GM18909 (cell line): Measurements from ENCODE around the gene IFT122.
A peak's percentile ranks its signal among the peaks of the same experiment; 100 is the strongest.
"Not testable (repeated sequence)": the region's sequence is repeated elsewhere in the genome, so short reads cannot be mapped to it uniquely, and the experiment has no call there.

Source experiments
- ATAC-seq: cut with Tn5 transposase; IDR thresholded peaks from one replicate; pipeline ENCODE4 v1.9.1; 2021; ENCODE audit warnings: mild to moderate bottlenecking; ENCODE audit not compliant: unreplicated experiment, poor library complexity

Gene IFT122

DNA sequence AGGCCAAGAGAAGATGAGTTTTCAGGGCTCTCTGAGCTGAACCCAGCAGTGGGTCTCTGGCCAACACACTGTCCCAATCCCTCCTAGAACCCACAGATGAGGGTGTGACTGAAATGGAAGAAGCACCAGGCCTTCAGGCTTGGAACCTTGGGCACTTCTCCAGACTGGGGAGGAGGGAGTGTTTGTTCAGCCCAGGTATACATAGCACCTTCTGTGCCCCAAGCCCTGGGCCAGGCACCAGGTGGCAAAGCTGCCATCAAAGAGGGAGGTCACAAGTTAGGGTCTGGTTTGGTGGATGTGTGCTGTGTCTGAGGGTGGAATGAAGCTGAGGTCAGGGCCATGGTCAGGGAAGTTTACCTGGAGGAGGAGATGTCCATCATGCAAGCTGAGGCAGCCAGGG is 72.6 kb downstream of the IFT122 start:
- ATAC-seq = no peak

DNA sequence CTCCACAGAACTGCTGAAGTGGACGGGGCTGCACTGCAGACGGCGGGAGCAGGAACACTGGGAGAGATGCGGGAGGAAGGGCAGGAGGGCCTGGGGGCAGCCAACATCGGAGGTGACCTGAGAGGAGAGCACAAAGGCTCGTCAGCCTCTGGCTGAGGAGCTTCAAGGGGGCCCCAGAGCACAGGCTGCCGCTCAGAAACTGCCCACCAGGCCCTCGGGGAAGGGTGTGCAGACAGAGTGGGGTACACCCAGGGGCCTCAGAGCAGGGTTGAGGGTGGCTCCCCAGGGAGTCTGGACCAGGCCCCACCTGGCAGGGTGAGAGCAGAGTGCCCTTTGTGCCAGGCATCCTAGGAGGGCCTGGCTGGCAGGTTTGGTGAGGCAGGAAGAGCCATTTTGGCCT is 73.7 kb downstream of the IFT122 start:
- ATAC-seq = no peak

DNA sequence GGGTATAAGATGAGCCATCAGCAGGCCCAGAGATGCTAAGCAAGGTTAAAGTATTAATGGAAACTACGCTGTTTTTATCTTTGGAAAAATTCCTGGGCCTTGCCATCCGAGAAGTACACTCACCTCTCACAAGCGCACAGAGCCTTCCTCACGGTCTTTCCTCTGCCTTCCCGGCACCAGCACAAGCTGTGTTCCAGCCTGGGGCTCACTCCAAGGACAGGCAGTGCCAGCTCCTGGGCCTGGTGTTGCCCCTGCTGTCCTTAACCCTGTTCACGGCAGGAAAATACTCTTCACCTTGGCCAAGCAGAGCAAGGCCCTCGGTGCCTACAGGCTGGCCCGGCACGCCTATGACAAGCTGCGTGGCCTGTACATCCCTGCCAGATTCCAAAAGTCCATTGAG is 74.1 kb downstream of the IFT122 start:
- ATAC-seq = no peak

DNA sequence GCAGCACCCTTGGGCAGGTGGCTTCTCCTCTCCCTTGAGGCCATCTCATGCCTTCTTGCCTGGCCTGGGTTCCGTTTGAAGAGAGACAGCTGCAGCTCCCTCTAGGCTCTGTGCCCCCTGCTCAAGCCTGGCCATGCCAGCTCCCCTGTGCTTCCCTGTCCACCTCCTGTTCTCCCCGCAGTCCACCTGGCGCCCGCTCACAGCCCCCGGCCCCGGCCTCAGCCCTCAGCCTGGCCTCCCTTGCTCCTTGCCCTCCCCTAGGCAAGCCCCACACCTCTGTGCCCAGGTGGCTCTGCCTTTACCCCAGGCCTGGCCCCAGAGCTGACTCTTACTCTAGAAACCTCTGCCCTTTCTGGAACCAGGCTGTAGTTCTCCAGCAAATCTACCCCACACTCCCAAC is 74.5 kb downstream of the IFT122 start:
- no peak for ATAC-seq

DNA sequence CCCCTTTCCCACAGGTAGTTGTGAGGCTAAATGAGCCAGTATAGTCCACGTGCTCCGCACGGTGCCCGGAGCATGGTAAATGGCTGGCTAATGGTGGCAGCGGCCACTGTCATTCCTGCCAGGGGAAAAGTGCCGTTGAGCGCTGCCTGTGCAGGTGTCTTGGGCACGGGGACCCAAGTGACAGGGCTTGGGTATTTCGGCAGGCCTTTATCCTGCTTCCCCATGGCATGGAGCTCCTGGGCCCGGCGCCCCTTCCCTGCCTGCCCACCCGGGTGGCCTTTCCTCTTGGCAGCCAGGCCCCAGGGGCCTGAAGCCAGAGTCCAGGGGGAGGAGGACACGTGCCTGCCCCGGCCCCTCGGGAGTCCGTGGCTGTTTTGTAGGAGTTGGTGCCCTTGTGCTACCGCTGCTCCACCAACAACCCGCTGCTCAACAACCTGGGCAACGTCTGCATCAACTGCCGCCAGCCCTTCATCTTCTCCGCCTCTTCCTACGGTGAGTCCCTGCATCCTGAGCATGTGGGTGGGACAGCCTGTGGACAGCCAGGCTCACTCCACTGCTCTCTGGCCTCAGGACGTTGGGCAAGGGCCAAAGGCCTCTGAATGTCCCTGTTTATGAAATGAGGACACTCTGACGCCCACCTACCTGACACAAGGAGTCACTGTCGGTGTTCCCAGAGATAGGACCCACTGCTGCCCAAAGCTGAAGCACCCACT is 75.2 kb downstream of the IFT122 start:
- ATAC-seq = not testable (repeated sequence)

DNA sequence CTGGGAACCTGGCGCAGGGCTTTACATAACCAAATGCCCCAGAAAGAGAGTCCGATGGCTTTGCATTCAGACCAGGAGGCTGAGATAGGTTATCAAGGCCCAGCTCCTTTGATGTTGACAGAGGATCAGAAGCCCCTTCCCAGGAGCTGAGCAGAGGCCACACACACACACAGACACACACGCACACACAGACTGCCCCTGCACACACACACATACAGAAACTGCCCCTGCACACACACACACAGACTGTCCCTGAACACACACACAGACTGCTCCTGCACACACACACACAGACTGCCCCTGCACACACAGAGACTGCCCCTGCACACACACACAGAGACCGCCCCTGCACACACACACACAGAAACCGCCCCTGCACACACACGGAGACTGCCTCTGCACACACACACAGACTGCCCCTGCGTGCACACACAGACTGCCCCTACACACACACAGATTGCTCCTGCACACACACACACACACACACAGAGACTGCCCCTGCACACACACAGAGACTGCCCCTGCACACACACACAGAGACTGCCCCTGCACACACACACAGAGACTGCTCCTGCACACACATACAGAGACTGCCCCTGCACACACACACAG is 75.9 kb downstream of the IFT122 start:
- ATAC-seq = not testable (repeated sequence)

DNA sequence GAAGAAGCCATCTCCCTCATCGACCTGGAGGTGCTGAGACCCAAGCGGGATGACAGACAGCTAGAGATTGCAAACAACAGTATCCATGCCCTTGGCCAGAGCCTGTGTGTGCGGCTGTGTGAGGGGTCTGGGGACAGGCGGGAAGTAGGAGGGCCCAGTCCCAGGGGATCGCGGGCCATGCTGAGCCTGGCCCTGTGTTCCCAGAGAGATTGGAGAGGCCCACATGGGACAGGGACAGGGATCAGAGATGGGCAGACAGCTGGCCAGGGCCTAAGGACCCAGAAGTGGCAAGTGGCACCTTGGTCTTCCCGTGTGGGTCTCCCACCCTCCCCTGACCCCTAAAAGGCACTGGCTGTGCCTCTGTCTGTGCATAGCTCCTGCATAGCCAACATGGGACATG is 77.5 kb downstream of the IFT122 start:
- no peak for ATAC-seq

DNA sequence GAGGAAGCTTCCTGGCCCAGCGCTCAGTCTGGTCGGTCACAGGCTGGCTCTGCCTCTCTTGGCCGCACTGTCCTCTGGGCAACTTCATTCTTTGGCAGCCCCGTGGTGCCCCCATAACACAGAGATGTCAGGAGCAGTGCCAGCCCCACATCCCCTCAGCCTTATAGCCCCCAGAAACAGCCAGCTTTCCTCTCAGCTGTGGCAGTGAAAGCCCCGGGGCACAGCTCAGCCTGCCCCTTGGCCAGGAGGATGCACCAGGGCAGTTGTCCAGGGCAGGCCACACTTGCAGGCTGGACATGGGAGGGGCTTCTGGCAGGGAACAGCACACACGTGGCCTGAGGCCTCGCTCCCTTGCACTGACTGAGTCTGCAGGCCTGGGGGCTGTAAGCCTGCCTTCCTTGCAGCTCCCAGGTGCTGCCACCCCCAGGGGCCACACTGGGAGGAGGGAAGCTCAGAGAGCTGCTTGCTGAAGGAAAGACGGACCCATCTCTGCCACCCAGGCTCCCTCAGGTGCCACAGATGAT is 78.1 kb downstream of the IFT122 start:
- no peak for ATAC-seq

DNA sequence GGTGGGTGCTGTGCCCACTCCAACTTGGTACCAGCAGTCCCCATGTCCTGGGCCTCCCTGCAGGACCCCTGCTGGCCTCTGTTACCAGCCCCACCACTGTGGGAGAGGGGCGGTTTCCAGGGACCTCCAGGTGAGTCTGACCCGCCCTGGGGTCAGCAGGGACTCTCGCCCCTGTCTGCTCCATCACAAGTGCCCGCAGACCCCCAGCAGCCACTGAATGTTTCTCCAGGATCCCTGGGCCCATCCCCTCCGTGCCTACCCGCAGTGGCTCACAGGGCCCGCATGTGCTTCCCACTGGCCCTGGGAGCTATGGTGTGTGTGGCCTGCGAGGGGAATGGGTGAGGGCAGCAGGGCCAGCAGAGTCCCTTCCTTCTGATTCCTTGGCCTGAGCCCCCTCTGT is 78.6 kb downstream of the IFT122 start:
- no peak for ATAC-seq

DNA sequence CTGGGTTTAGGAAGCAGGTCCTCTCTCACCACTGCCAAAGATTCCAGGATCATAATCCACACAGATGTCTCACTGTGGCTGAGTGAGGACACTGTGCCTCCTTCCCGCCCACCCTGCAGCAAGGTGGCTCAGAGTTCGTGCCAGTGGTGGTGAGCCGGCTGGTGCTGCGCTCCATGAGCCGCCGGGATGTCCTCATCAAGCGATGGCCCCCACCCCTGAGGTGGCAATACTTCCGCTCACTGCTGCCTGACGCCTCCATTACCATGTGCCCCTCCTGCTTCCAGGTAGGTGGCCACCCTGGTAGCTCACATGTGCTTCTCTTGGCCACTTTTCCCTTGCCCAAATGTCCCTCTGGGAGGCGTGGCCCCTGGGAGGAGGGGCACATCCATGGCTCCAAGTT is 79.4 kb downstream of the IFT122 start:
- ATAC-seq = no peak

DNA sequence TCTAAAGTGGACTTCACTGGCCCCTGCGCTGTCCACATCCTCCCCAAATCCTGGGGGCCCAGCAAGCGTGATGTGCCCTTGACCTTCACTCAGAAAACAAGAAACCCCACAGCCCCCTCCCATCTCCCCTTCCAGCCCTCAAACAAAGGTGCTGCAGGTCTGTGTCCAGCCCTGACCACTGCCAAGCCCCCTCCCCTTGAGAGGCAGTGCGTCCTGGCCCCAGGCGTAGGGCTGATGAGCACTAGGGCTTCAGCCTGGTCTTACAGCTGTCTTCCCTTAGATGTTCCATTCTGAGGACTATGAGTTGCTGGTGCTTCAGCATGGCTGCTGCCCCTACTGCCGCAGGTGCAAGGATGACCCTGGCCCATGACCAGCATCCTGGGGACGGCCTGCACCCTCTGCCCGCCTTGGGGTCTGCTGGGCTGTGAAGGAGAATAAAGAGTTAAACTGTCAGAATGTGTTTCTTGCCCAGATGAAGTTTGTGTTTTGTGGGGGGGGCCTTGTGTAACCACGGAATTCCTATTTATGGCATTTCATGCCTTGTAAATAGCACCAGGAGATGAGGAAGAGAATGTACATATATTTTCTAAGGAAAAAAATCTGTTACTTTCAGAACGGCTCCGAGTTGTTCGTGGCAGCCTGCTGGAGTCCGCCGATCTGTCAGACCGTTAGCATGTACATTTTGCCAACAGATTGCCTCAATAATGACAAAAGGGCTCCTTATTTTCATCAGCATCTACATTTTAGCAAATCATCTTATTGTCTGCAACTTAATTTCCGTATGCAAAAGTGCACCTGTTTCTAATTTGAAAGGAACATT is 80.1 kb downstream of the IFT122 start:
- no peak for ATAC-seq

DNA sequence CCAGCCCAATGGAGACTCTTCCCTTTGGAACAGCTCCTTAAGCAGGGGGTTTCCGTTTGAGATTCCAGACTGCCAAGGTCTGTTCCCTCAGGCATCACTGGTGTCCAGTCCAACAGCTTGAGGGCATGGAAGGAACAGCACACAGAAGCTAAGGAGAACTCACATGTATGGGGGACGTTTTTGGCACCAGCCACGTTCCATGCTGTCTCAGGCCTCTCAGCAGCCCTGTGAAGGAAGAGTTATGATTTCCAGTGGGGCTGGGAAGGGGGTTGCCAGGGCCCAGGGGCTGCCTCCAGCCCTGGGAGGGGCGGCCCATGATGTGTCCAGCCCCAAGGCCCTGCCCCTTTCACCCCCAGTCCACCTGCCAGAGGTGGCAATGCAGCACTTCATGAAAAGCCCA is 80.9 kb downstream of the IFT122 start:
- no peak for ATAC-seq

DNA sequence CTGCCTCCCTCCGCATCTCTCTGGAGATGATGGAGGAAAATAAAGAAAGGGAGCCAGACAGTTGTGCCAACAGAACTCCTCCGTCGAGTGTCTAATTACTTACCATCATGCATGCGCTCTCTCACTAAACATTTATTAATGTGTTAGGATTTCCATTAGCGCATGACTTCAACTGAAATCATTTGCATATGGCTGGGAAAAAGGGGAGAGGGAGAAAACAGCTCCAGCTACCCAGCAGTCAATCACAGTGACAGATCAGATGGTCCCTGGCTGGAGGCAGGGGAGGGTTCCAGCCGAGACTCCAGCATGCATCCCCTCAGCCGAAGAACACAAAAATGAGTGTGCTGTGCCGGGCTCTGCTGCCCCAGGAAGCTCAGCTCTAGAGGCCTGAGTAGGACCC is 81.6 kb downstream of the IFT122 start:
- no peak for ATAC-seq

DNA sequence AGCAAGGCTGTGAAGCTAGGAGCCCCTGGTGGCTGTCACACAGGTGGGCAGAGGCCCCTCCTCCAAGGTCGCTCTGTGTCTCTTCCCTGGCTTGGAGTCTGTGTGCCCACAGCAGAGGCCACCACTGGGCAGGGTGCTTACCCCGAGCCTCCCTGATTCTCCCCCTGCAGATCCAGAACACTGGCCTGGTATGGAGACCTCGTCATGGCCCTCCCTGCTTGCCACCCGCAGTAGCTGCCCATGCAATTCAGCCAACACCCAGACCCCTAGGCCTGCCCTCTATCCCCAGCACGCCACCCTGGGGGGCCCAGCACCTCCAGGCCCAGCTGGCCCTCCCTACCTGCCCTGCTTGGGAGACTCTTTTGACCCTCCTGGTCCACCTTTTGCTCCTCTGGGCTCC is 82.9 kb downstream of the IFT122 start:
- ATAC-seq = no peak

DNA sequence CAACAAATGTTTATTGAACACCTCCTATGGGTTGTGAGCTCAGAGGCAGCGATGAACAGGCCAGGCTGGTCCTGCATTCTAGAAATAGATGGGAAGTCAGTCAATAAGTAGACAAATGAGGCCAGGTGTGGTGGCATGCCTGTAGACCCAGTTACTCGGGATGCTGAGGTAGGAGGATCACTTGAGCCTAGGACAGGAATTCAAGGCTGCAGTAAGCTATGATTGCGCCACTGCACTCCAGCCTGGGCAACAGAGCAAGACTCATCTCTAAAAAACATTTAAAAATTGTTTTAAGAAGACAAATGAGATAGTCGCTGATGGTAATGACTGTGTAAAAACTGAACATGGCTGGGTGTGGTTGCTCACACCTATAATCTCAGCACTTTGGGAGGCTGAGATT is 84.1 kb downstream of the IFT122 start:
- ATAC-seq = no peak

DNA sequence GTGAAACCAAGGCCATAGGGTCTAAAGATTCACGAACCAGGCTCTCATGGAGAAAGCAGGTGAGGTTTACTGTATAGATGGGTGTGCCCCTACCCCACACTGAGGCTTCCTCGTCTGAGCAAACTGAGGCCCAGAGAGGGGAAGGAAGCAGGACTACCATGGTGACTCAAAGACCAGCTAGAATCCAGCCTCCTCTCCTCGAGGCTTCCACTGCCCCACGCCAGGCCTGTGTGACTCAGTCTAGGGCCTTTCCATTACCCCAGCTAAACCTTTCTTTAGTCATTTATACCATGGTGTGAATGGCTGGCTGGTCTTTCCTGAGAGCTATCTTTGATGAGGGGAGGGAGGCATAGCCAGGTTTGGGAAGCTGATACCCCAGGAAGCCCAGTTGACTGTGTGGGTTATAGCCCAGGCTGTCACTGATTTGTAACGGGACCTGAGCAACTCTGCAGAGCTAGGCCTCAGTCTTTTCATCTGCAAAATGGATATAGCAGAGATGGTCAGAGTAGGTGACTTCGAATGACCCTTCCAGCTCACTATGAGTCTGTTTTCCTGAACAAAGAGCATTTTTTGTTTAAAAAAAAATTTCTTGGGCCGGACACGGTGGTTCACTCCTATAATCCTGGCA is 85.4 kb downstream of the IFT122 start:
- ATAC-seq = no peak

DNA sequence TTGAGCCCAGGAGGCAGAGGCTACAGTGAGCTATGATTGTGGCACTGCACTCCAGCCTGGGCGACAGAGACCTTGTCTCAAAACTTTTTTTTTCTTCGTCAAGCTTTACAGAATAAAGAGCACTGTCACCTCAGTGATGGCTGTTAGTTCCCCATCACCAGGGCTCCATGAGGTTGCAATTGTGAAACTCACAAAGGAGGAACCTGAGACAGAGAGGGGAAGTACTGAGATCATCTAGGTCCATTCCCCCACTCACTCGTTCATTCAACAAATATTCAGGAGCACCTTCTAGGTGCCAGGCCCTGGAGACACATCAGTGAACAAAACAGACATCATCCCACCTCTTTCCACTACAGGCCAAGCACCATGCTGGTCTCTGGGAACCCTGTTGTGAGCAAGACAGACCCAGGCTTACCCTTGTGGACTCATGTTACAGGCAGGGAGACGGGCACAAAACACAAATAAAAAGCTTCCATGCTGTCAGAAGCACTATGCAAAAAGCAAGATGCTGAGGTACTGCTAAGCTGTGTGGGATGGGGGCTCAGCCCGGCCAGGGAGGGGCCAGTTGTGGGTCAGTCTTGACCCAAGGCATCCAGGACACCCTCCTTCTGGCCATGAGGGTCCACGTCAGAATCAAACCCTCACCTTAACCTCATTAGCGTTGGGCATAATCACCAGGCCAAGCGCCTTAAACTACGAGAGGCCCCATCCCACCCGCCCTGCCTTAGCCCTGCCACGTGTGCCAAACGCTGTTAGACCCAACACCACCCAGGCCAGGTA is 86.3 kb downstream of the IFT122 start:
- ATAC-seq = peak; percentile 81

DNA sequence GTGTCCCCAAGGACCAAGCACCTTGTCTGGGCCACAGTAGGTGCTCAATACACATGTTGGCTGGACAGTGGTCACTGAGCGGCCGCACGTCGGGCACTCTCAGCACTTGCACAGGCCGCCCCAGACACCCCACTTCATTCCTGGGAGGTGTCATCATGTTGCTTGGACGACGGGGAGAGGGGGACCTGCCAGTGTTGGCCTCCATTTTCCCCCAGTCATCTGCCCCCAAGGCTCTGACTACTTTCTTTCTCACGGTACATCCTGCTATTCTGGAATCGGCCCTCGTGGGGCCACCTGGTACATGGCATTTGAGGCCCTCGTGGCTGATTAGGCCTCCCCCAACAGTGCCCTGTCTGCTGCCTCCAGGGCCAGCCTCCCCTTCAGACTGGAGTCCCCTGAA is 87.2 kb downstream of the IFT122 start:
- ATAC-seq = no peak

DNA sequence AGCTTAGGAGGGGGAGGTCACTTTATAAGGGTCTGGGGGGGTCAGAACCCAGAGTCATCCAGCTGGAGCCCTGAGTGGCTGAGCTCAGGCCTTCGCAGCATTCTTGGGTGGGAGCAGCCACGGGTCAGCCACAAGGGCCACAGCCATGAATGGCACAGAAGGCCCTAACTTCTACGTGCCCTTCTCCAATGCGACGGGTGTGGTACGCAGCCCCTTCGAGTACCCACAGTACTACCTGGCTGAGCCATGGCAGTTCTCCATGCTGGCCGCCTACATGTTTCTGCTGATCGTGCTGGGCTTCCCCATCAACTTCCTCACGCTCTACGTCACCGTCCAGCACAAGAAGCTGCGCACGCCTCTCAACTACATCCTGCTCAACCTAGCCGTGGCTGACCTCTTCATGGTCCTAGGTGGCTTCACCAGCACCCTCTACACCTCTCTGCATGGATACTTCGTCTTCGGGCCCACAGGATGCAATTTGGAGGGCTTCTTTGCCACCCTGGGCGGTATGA is 88.6 kb downstream of the IFT122 start, which contains the start of gene RHO:
TSS of gene RHO (plus strand) at position 51 of the 512 bp plus-strand sequence. CDS start at position 146, 95 bp downstream.
- ATAC-seq = no peak
